Left lung (tissue), 10 donors: Measurements from ENCODE around the gene IMMP2L. TPM values are rescaled to one million over a fixed set of nuclear protein-coding genes. Genes with fewer than 3 reads are reported as not detected.
"Not testable (repeated sequence)": the region's sequence is repeated elsewhere in the genome, so short reads cannot be mapped to it uniquely, and the experiment has no call there.

Source experiments
- ATAC-seq: fragments of 200-7000 bp; cut with Tn5 transposase; one replicate; pipeline ENCODE4 v1.9.1; 2020; ENCODE audit warnings: moderate library complexity
- DNase-seq, 4 donors: peaks; one replicate each; pipeline ENCODE4 v3.0.0-alpha.2; 2013 to 2020
- H3K27ac ChIP-seq, 2 donors: fragments of 200-600 bp; sonication (generic) in 1 of 2; one replicate each; pipeline versions ENCODE4 v1.5.0 to v1.8.0; 2020 to 2021
- H3K27me3 ChIP-seq, 2 donors: fragments of 200-600 bp; sonication (generic) in 1 of 2; one replicate each; pipeline versions ENCODE4 v1.5.0 to v1.8.0; 2020 to 2021
- H3K36me3 ChIP-seq, 2 donors: fragments of 200-600 bp; sonication (generic) in 1 of 2; one replicate each; pipeline versions ENCODE4 v1.5.0 to v1.8.0; 2020 to 2021
- H3K4me1 ChIP-seq, 2 donors: fragments of 200-600 bp; one replicate each; pipeline ENCODE4 v1.8.0; 2021
- H3K4me3 ChIP-seq, 2 donors: fragments of 200-600 bp; sonication (generic) in 1 of 2; one replicate each; pipeline versions ENCODE4 v1.5.0 to v1.8.0; 2020 to 2021; ENCODE audit warnings: mild to moderate bottlenecking in 1 of 2
- H3K9me3 ChIP-seq, 2 donors: fragments of 200-600 bp; sonication (generic) in 1 of 2; one replicate each; pipeline versions ENCODE4 v1.5.0 to v1.8.0; 2020 to 2021
- CTCF ChIP-seq, 2 donors: fragments of 200-600 bp; sonication (generic) in 1 of 2; IDR thresholded peaks; one replicate each; pipeline versions ENCODE4 v1.5.0 to v1.8.0; 2021; ENCODE audit warnings: antibody characterized with exemption in 2 of 2
- intact Hi-C, 2 donors: fragments of 100-400 bp; cut with DNase I; formaldehyde crosslinking; loops; one replicate each; pipeline versions ENCODE4 v1.11.2 to v1.14.2; 2022
- polyA plus RNA-seq, 6 donors: library from polyadenylated mRNA; unstranded; fragments of 120-200 nt; gene quantifications; one replicate each; pipeline ENCODE4 v1.2.1, GENCODE V29; 2013; ENCODE audit not compliant: insufficient read length in 6 of 6
- total RNA-seq, 2 donors: library from RNA; stranded (reverse); fragmentation: NEBNext Ultra II Directional; extraction: Animal tissue kit (Norgen Biotek cat#: 25700); gene quantifications; one replicate each; pipeline ENCODE4 v1.2.1, GENCODE V29; 2021
- donor health status: DM: no; HTN: yes; CAD: no.
- donor health status: DM: no; HTN: no; CAD: no.

The IMMP2L gene
- total and polyA plus RNA-seq, 8 donors = 10.3 to 30.1 (median 25.7) TPM

- no peak for TF ChIP-seq CTCF (IDR thresholded peaks at IDR 0.05)
- ATAC-seq (no peak), DNase-seq (no peak)
- intact Hi-C loops = no loop called here
- Histone ChIP-seq H3K9me3 (no peaks in the 10 kb centered on the region), H3K36me3 (no peaks in the 10 kb centered on the region), H3K4me3 (no peak overlapping the region), H3K4me1 (no peaks in the 10 kb centered on the region), H3K27me3 (no peaks in the 10 kb centered on the region), H3K27ac (no peak overlapping the region)
Measured at GRCh38 chr7:111460695-111461094, 101.6 kb downstream of the IMMP2L start.

GRCh38 chr7:111459757-111460280 is 102.5 kb downstream of the IMMP2L start:
- Histone ChIP-seq H3K9me3 (no peaks in the 10 kb centered on the region), H3K27me3 (no peaks in the 10 kb centered on the region), H3K36me3 (no peaks in the 10 kb centered on the region), H3K4me1 (no peaks in the 10 kb centered on the region), H3K27ac (no peak overlapping the region), H3K4me3 (no peak overlapping the region)
- no peak for ATAC-seq
- intact Hi-C loops = no loop called here
- peak in 1 of 4 donors; percentile 7 for DNase-seq
- no peak for TF ChIP-seq CTCF (IDR thresholded peaks at IDR 0.05)

- intact Hi-C loops = no loop called here
- H3K36me3 ChIP-seq = no peaks in the 10 kb centered on the region
- no peak for DNase-seq
- H3K27me3 ChIP-seq = no peaks in the 10 kb centered on the region
- no peak for TF ChIP-seq CTCF (IDR thresholded peaks at IDR 0.05)
- no peaks in the 10 kb centered on the region for H3K4me1 ChIP-seq
- no peaks in the 10 kb centered on the region for H3K9me3 ChIP-seq
- ATAC-seq = no peak
- no peak overlapping the region for H3K27ac ChIP-seq
- no peak overlapping the region for H3K4me3 ChIP-seq
Measured at GRCh38 chr7:111459065-111459756, 103.1 kb downstream of the IMMP2L start.

- intact Hi-C loops, H3K27me3 ChIP-seq, ATAC-seq: not testable (repeated sequence)
Measured at GRCh38 chr7:111450705-111451104, 111.6 kb downstream of the IMMP2L start.

GRCh38 chr7:111447502-111447901 is 114.8 kb downstream of the IMMP2L start:
- H3K4me3 ChIP-seq, H3K36me3 ChIP-seq, H3K4me1 ChIP-seq, intact Hi-C loops, H3K27me3 ChIP-seq, ATAC-seq, H3K9me3 ChIP-seq, DNase-seq, H3K27ac ChIP-seq: not testable (repeated sequence)

More at GRCh38 chr7:111450705-111451104, 111.6 kb downstream of the IMMP2L start:
- not testable (repeated sequence) for H3K36me3 ChIP-seq, H3K27ac ChIP-seq, DNase-seq, H3K4me3 ChIP-seq, H3K4me1 ChIP-seq
- peaks cover 0 to 11% of the 10 kb centered on the region in 2 donors for H3K9me3 ChIP-seq

- H3K27me3 ChIP-seq = no peaks in the 10 kb centered on the region
- ATAC-seq = no peak
- peaks cover 0 to 6% of the 10 kb centered on the region in 2 donors for H3K4me1 ChIP-seq
- no peaks in the 10 kb centered on the region for H3K36me3 ChIP-seq
- peaks cover 0 to 20% of the 10 kb centered on the region in 2 donors for H3K9me3 ChIP-seq
- H3K27ac ChIP-seq = no peak overlapping the region
- H3K4me3 ChIP-seq = no peak overlapping the region
- no peak for TF ChIP-seq CTCF (IDR thresholded peaks at IDR 0.05)
- DNase-seq = no peak
- intact Hi-C loops = no loop called here
Measured at GRCh38 chr7:111439977-111440376, 122.3 kb downstream of the IMMP2L start.
